GM21381 (cell line): ENCODE measurements around the gene COBL.

ENCODE experiments used
- ATAC-seq: cut with Tn5 transposase; IDR thresholded peaks from one replicate; pipeline ENCODE4 v1.9.1; 2021; ENCODE audit warnings: mild to moderate bottlenecking, moderate library complexity; ENCODE audit not compliant: unreplicated experiment

The COBL gene, protein sequence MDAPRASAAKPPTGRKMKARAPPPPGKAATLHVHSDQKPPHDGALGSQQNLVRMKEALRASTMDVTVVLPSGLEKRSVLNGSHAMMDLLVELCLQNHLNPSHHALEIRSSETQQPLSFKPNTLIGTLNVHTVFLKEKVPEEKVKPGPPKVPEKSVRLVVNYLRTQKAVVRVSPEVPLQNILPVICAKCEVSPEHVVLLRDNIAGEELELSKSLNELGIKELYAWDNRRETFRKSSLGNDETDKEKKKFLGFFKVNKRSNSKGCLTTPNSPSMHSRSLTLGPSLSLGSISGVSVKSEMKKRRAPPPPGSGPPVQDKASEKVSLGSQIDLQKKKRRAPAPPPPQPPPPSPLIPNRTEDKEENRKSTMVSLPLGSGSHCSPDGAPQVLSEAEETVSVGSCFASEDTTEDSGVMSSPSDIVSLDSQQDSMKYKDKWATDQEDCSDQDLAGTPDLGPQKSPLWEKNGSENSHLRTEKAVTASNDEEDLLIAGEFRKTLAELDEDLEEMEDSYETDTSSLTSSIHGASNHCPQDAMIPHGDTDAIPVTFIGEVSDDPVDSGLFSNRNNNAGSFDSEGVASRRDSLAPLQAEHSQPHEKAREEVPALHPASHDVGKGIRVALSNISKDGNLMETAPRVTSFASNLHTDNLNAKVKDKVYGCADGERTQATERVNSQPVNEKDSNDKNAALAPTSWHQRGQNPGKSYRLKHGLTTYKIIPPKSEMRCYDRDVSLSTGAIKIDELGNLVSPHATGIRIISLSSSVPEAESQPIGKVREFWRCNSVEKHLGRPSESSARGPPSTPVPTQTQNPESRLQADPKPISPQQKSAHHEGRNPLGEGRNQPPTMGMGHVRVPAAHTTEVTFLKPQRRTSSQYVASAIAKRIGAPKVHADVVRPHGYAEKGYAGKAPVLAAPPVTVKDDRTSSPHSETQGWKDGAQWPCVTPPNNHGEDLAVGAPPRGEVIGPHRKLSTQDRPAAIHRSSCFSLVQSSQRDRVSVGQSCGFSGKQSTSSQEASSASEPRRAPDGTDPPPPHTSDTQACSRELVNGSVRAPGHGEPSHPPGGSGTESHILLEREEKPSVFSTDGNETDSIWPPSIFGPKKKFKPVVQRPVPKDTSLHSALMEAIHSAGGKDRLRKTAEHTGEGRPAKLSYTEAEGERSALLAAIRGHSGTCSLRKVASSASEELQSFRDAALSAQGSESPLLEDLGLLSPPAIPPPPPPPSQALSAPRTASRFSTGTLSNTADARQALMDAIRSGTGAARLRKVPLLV

DNA sequence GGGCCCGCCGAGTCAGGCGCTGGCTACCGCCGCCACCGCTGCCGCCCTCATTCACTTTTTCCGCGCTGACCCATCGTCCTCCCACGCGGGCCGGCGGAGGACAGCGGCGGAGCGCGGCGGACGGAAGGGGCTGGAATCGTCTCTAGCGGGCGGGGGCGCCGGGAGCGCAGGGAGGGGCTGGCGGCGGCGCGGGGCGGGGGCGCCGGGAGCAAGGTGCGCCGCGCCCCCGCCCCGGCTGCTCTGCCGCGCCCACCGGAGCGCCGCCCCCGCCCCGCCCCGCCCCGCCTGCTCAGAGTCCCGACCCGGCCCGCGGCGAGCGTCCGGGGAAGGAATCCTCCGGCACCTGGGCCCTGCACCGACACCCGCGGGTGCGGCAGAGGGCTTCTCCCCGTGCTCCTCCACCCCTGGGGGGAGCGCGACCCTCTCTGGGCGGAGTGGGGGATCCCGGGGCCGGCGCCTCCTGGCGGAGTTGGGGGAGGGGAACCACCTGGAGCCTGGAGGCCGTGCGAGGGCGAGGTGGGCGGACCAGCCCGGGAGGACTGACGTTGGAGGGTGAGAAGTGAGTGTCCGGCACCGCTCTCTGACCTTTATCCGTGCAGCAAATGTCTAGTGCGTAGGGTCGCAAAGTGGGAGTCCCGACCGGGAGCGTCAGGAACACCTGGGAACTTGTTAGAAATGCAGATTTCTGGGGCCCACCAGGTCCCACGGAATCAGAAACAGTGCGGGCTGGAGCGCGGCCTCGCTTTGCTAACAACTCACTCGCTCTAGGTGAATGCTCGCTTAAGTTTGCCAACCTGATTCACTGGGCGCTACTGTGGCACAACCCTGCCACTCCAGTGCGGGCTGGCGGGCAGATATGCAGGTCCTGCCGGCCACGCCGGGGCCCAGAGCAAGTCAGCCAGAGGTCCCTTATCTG lies at the start of gene COBL:
TSS of gene COBL (minus strand) at position 144 of the 916 bp plus-strand sequence. CDS start 176 bp downstream, outside the sequence.
- ATAC-seq, result no peak

DNA sequence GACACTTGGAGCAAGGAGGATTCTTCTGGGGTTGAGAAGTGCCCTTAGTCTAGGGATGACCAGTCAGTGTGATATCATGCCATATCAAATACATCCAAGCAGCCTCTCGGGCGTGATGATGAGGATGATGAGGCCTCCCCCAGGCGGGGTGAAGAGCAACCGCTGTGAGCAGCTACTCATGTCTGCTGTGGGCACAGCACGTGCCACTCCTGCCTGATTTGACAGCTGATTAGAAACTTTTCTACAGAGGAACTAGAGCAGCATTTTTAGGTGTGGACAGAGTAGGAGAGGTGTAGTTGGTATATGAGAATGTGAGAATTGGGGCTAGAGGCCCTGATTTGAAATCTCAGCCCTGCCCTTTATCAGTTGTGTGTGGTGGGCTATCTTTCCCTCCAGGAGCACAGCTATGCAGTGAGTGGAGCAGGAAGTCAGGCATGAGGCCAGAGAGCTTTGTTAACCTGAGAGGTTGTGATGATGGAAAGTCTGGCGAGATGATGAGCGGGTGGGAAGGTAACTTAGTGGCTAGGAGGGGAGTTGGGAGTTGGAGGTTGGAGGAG lies 49.6 kb upstream of the COBL start:
- ATAC-seq, result no peak

- no peak for ATAC-seq
These were observed 41.2 kb upstream of the COBL start for GRCh38 chr7:51357821-51358220.

DNA sequence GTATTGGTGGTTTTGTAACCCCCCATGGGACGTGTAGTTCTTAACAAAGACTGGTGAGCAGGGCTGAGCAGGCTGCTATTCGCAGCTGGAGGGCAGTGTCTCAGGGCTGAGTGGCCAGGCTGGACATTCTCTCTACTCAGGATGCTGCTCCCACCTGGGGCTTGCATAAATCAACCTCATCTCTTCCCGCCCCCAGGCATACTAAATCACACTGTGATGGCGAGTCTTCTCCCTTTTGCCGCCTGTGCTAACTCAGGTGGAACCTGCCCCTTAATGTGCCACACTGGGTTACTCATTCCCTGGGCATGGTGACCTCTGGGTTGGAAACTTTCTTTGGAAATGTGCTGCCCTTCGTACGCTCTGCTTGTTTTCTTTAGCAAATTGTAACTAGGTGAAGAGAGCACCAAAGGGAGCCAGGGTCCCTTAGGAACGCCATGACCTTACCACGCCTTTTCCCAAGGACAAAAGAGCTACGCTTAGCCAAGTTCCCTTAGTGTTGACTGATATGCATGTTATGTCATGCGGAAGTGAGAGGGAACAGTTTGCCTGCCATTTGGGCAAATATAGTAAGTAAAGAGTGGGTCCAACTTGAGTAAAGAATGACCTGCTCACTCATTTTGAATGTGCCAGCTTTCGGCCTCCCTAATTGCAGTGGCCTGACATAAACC lies 40.4 kb upstream of the COBL start:
- no peak for ATAC-seq

DNA sequence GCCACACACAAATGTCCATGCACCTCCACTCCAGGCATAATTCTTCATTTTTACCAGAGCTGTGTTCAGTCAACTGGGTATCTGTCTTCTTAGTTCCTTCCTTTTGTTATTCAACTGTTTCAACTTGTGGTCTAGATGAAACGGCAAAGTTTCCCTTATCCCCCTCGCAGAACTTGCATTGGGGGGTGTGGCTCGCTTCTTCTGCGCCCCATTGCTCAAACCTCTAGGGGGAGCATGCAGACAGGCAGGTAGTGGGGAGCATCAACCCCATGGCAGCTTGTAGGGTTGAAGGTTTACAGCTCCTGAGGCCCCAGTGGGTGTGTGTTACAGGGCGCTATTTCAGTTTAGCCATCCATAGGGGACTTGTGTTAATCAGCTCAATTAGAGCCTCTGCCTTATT lies 38.3 kb upstream of the COBL start:
- no peak for ATAC-seq

GRCh38 chr7:51354434-51354833 lies 37.8 kb upstream of the COBL start:
- no peak for ATAC-seq

DNA sequence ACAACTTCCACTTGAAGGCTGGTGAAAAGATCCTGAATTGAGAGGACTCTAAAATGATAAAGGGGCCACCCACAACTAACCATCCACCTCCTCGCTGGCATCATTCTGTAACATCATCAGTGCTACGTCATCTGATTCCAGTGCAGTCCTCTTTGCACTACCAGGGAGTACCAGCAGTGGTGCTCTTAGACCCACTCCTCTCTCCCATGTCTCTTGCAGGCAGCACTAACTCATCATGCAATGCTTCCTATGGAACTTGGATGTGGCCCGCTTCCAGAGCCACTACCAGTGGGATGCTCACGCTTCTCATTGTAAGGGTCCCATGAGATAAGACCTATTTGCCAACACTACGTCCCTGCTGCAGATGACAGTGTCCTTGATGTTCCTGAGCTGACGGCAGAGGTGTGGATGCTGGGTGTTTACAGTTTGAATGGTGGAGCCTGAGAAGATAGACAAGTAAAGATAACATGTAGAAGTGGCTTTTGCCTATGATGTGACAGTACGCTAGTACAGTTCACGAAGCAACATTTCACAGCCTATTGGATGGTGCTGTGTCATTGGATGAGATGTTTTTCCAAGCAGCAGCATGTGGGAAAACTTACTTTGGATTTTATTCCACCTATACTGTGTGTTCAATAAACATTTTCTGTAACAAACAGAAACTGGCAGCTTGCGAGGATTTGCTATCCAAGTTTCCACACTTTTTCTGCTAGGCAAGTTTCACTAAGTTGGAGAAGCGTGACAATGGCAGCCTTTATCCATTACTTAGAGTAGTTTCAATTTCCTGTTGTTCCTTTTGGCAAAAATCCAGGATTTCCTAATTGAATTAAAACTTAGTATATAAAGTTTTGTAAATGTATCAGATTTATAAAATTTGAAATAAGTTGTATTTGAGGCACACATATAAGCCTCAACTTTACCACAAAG lies 35.8 kb upstream of the COBL start:
- ATAC-seq, result no peak

DNA sequence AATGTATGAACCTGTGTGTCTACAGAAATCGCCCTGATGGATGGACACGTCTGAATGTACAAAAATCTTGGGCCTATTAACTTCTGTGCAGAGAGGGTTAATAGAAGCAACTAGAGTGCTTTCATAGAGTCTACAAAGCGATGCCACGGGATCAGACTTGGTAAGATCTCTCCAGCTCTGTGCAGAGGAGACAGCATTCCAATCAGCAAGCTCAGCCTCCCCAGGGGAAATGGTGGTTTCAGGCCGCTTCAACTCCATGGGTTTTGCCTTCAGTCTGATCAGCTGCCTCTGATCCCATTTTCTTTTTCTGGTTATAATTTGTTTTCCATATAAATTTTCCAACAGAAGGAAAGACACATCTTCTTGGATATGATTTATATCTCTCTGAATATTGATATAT lies 35.1 kb upstream of the COBL start:
- ATAC-seq, result no peak

DNA sequence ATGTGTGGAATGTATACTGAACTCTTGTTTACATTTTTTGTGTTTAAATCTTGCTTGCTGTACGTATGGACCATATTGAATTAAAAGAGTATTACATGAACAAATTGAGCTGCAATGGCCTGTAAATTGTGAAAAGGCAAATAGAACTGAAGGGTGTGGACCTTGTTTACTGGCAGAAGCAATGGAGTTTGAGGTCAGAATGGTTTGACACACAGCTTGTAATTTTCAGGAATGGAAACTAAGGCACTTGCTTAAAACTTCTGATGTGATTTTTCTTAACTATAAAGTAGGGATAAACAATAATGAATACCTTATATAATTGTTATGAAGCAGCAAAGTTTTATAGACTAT lies 33.9 kb upstream of the COBL start:
- no peak for ATAC-seq

DNA sequence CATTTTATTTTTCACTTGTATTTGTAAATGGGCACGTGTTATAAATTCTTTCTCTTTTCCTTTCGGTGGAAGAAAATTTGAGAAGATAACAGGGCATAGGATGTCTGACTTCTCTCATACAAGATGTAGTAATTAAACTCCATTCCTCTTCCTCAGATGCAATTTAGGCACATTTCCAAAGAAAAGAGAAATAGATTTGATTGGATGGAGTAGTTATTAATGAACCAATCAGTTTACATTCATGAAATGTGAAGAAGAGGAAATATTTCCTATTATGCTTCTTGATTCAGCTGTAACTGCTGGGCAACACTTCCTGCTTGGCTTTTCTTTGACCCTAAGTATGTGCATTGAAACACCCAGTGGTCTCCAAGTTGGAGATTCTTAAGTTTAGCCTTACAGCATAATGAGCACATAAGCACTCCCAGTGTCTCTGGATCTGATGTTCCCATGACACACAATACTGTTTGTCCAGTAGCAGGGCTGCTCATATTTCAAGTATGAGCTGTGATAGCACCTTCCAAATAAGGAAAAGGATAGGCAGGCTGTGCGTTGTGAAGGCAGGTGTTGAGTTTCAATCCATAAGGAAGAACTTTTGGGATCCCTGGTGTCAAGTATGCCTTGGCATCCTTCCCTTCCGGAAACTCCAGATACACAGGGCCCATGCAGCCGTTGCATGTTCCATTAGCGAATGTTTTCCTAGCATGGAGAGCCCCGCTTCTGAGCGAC lies 33.4 kb upstream of the COBL start:
- ATAC-seq, result no peak

- no peak for ATAC-seq
These were observed 29.5 kb upstream of the COBL start for GRCh38 chr7:51346126-51346525.

DNA sequence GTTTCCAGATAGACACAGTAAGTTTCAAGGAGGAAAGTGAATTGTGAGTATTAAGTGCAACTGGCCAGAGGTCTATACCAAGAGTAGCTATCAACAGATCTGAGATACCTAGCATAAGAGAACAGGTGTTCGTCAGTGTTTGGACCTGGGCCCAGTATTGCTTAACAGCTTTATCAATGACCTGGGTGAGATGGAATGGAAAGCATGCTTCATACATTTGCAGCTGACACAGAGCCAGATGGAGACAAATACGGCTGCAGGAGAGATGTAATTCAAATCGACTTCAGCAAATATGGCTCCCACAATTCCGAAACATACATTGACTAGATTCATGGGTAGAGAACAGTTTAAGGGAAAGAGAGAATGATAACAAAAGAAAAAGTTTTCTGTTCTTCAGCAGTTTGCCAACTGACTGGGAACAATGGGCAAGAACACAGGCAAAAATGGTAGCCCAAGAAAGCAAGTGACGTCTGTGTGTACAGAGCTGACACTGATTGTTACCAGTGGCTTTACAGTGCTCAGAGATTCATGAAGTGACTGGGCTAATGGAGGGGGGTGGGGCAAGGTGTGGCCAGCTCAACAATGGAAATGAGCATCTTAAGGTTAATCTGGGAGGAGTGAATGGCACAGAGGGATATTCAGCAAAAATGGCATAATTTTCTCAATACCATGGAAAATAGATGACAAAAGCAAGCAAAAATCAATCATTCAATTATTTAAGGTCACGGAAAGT lies 28.0 kb upstream of the COBL start:
- no peak for ATAC-seq

- no peak for ATAC-seq
These were observed 24.3 kb upstream of the COBL start for GRCh38 chr7:51340936-51341335.

- no peak for ATAC-seq
These were observed 23.6 kb upstream of the COBL start for GRCh38 chr7:51340029-51340838.

GRCh38 chr7:51335057-51335456 lies 18.4 kb upstream of the COBL start:
- no peak for ATAC-seq

GRCh38 chr7:51329696-51330263 lies 13.2 kb upstream of the COBL start:
- ATAC-seq, result no peak
